Immature natural killer cell (primary cell): Measurements from ENCODE around the gene LRP2BP. TPM values are rescaled to one million over a fixed set of nuclear protein-coding genes. Genes with fewer than 3 reads are reported as not detected.

Experiments
- DNase-seq, 3 donors: peaks; one replicate each; pipeline ENCODE4 v3.0.0; 2022; ENCODE audit warnings: mixed read lengths in 1 of 3
- H3K27ac Mint-ChIP-seq, 6 donors: one replicate each; pipeline ENCODE4 v1.8.0; 2020; ENCODE audit warnings: mixed read lengths in 6 of 6, mild to moderate bottlenecking in 5 of 6, inconsistent platforms in 4 of 6, moderate library complexity in 3 of 6
- H3K27me3 Mint-ChIP-seq, 3 donors: one replicate each; pipeline ENCODE4 v1.8.0; 2020 to 2021; ENCODE audit warnings: low read depth in 3 of 3, mild to moderate bottlenecking in 3 of 3, mixed read lengths in 3 of 3, moderate library complexity in 3 of 3, inconsistent platforms in 1 of 3
- H3K36me3 Mint-ChIP-seq, 3 donors: one replicate each; pipeline ENCODE4 v1.8.0; 2020; ENCODE audit warnings: mixed read lengths in 3 of 3, inconsistent platforms in 2 of 3, mild to moderate bottlenecking in 2 of 3
- H3K4me1 Mint-ChIP-seq, 2 donors: one replicate each; pipeline ENCODE4 v1.8.0; 2020; ENCODE audit warnings: inconsistent platforms in 2 of 2, mild to moderate bottlenecking in 2 of 2, mixed read lengths in 2 of 2, moderate library complexity in 1 of 2
- H3K4me3 Mint-ChIP-seq, 5 donors: one replicate each; pipeline ENCODE4 v1.8.0; 2020; ENCODE audit warnings: mild to moderate bottlenecking in 5 of 5, mixed read lengths in 5 of 5, inconsistent platforms in 3 of 5, moderate library complexity in 3 of 5
- H3K9me3 Mint-ChIP-seq, 6 donors: one replicate each; pipeline ENCODE4 v1.8.0; 2020; ENCODE audit warnings: mild to moderate bottlenecking in 6 of 6, mixed read lengths in 6 of 6, inconsistent platforms in 4 of 6, moderate library complexity in 3 of 6
- polyA plus RNA-seq, 3 donors: library from polyadenylated mRNA; unstranded; fragments of 300-500 nt; fragmentation: Illumina TruSeq; gene quantifications; one replicate each; pipeline ENCODE4 v1.2.3, GENCODE V29; 2021

Gene LRP2BP
- polyA plus RNA-seq, 3 donors from 2014 or later = 0.17 to 0.36 TPM; not detected in 1

- peaks cover 13 to 41% (median 26%) of the 10 kb centered on the region in 3 donors for H3K36me3 Mint-ChIP-seq
These were observed 16.1 kb upstream of the LRP2BP start for GRCh38 chr4:185411849-185412248.

GRCh38 chr4:185408432-185408831 is 12.7 kb upstream of the LRP2BP start:
- H3K27me3 Mint-ChIP-seq = no peaks in the 10 kb centered on the region
- no peaks in the 10 kb centered on the region for H3K9me3 Mint-ChIP-seq
- H3K4me3 Mint-ChIP-seq = no peak overlapping the region
- no peak overlapping the region for H3K27ac Mint-ChIP-seq
- DNase-seq = no peak
- no peaks in the 10 kb centered on the region for H3K4me1 Mint-ChIP-seq
- H3K36me3 Mint-ChIP-seq = peaks cover 13 to 40% (median 29%) of the 10 kb centered on the region in 3 donors

More at GRCh38 chr4:185411849-185412248, 16.1 kb upstream of the LRP2BP start:
- no peaks in the 10 kb centered on the region for H3K4me1 Mint-ChIP-seq
- no peaks in the 10 kb centered on the region for H3K9me3 Mint-ChIP-seq
- H3K4me3 Mint-ChIP-seq = no peak overlapping the region
- no peaks in the 10 kb centered on the region for H3K27me3 Mint-ChIP-seq
- H3K27ac Mint-ChIP-seq = no peak overlapping the region
- no peak for DNase-seq

- Mint-ChIP-seq H3K4me3 (no peak overlapping the region), H3K4me1 (no peaks in the 10 kb centered on the region)
These were observed 9.7 kb upstream of the LRP2BP start for GRCh38 chr4:185405296-185405999.

GRCh38 chr4:185404031-185404430 is 8.3 kb upstream of the LRP2BP start:
- no peak overlapping the region for H3K4me3 Mint-ChIP-seq
- H3K27ac Mint-ChIP-seq = no peak overlapping the region
- H3K27me3 Mint-ChIP-seq = no peaks in the 10 kb centered on the region
- no peaks in the 10 kb centered on the region for H3K9me3 Mint-ChIP-seq
- H3K4me1 Mint-ChIP-seq = no peaks in the 10 kb centered on the region
- DNase-seq = no peak
- H3K36me3 Mint-ChIP-seq = peaks cover 10 to 48% (median 30%) of the 10 kb centered on the region in 3 donors

More at GRCh38 chr4:185405296-185405999, 9.7 kb upstream of the LRP2BP start:
- DNase-seq = no peak
- no peaks in the 10 kb centered on the region for H3K9me3 Mint-ChIP-seq
- H3K27me3 Mint-ChIP-seq = no peaks in the 10 kb centered on the region
- peaks cover 16 to 42% (median 38%) of the 10 kb centered on the region in 3 donors for H3K36me3 Mint-ChIP-seq
- H3K27ac Mint-ChIP-seq = peak overlapping the region in 1 of 6 donors; percentile 47

- Mint-ChIP-seq H3K9me3 (no peaks in the 10 kb centered on the region), H3K27me3 (peaks cover 0 to 8% (median 6%) of the 10 kb centered on the region in 3 donors), H3K27ac (no peak overlapping the region), H3K36me3 (peaks cover 3 to 32% (median 19%) of the 10 kb centered on the region in 3 donors), H3K4me3 (no peak overlapping the region), H3K4me1 (peaks cover 18 to 24% of the 10 kb centered on the region in 2 donors)
- DNase-seq = no peak
These were observed 3.7 kb upstream of the LRP2BP start for GRCh38 chr4:185399466-185399865.

- Mint-ChIP-seq H3K4me3 (peak overlapping the region in 1 of 5 donors; percentile 47), H3K27me3 (peaks cover 0 to 8% (median 6%) of the 10 kb centered on the region in 3 donors), H3K4me1 (peaks cover 19 to 26% of the 10 kb centered on the region in 2 donors), H3K36me3 (peaks cover 3 to 29% (median 16%) of the 10 kb centered on the region in 3 donors), H3K27ac (peak overlapping the region in 2 of 6 donors; percentile 29 to 35), H3K9me3 (no peaks in the 10 kb centered on the region)
- DNase-seq = no peak
These were observed 2.9 kb upstream of the LRP2BP start for GRCh38 chr4:185398618-185399017.

- Mint-ChIP-seq H3K27me3 (peaks cover 0 to 8% (median 6%) of the 10 kb centered on the region in 3 donors), H3K27ac (peak within 1 kb of the TSS; percentile 97 to 99 (median 98)), H3K4me1 (peaks cover 19 to 26% of the 10 kb centered on the region in 2 donors), H3K4me3 (peak within 1 kb of the TSS; percentile 94 to 98 (median 96)), H3K9me3 (no peaks in the 10 kb centered on the region), H3K36me3 (peaks cover 0 to 19% (median 8%) of the 10 kb centered on the region in 3 donors)
- DNase-seq = no peak
These were observed 1.1 kb upstream of the LRP2BP start, which contains the start of gene ANKRD37 for GRCh38 chr4:185396724-185397385. Gene ANKRD37 (plus strand): TSS chr4:185396841. CDS start chr4:185396924, 83 bp downstream.

- H3K27ac Mint-ChIP-seq = peak overlapping the region; percentile 97 to 99 (median 98)
- H3K4me1 Mint-ChIP-seq = peaks cover 19 to 26% of the 10 kb centered on the region in 2 donors
- peaks cover 0 to 12% (median 6%) of the 10 kb centered on the region in 3 donors for H3K36me3 Mint-ChIP-seq
- peak; percentile 97 for DNase-seq
- H3K9me3 Mint-ChIP-seq = no peaks in the 10 kb centered on the region
- peaks cover 0 to 8% (median 6%) of the 10 kb centered on the region in 3 donors for H3K27me3 Mint-ChIP-seq
- peak overlapping the region; percentile 94 to 98 (median 96) for H3K4me3 Mint-ChIP-seq
These were observed 416 bp upstream of the LRP2BP start for GRCh38 chr4:185395956-185396723.

GRCh38 chr4:185394568-185395237 is 1.0 kb downstream of the LRP2BP start:
- H3K27me3 Mint-ChIP-seq = peaks cover 0 to 8% (median 6%) of the 10 kb centered on the region in 3 donors
- DNase-seq = peak in 1 of 3 donors; percentile 4
- H3K4me1 Mint-ChIP-seq = peaks cover 19 to 26% of the 10 kb centered on the region in 2 donors

GRCh38 chr4:185392156-185392555 is 3.6 kb downstream of the LRP2BP start:
- no peak for DNase-seq
- no peak overlapping the region for H3K4me3 Mint-ChIP-seq
- H3K27me3 Mint-ChIP-seq = peaks cover 0 to 11% (median 10%) of the 10 kb centered on the region in 3 donors
- peak overlapping the region in 3 of 6 donors; percentile 2 to 7 (median 5) for H3K27ac Mint-ChIP-seq
- no peaks in the 10 kb centered on the region for H3K9me3 Mint-ChIP-seq
- H3K4me1 Mint-ChIP-seq = peaks cover 18 to 21% of the 10 kb centered on the region in 2 donors
- H3K36me3 Mint-ChIP-seq = no peaks in the 10 kb centered on the region

More at GRCh38 chr4:185394568-185395237, 1.0 kb downstream of the LRP2BP start:
- H3K9me3 Mint-ChIP-seq = no peaks in the 10 kb centered on the region
- H3K36me3 Mint-ChIP-seq = peaks cover 0 to 4% (median 0%) of the 10 kb centered on the region in 3 donors
- peak overlapping the region; percentile 97 to 99 (median 98) for H3K27ac Mint-ChIP-seq
- peak overlapping the region; percentile 94 to 98 (median 96) for H3K4me3 Mint-ChIP-seq

- Mint-ChIP-seq H3K27ac (no peak overlapping the region), H3K36me3 (no peaks in the 10 kb centered on the region), H3K4me3 (no peak overlapping the region), H3K27me3 (peaks cover 2 to 7% (median 7%) of the 10 kb centered on the region in 3 donors), H3K4me1 (peaks cover 13 to 16% of the 10 kb centered on the region in 2 donors), H3K9me3 (no peaks in the 10 kb centered on the region)
- no peak for DNase-seq
These were observed 4.8 kb downstream of the LRP2BP start for GRCh38 chr4:185390941-185391340.

- H3K27ac Mint-ChIP-seq = no peak overlapping the region
- H3K4me3 Mint-ChIP-seq = no peak overlapping the region
- DNase-seq = no peak
- peaks cover 9 to 13% of the 10 kb centered on the region in 2 donors for H3K4me1 Mint-ChIP-seq
- no peaks in the 10 kb centered on the region for H3K9me3 Mint-ChIP-seq
- H3K27me3 Mint-ChIP-seq = peaks cover 3 to 13% (median 13%) of the 10 kb centered on the region in 3 donors
- H3K36me3 Mint-ChIP-seq = peaks cover 0 to under 1% (median 0%) of the 10 kb centered on the region in 3 donors
These were observed 7.8 kb downstream of the LRP2BP start for GRCh38 chr4:185387957-185388356.

GRCh38 chr4:185384930-185385331 is 10.8 kb downstream of the LRP2BP start:
- peaks cover 3 to 13% (median 13%) of the 10 kb centered on the region in 3 donors for H3K27me3 Mint-ChIP-seq
- H3K27ac Mint-ChIP-seq = no peak overlapping the region
- H3K9me3 Mint-ChIP-seq = peaks cover 0 to 4% (median 2%) of the 10 kb centered on the region in 6 donors
- peak overlapping the region in 2 of 5 donors; percentile 21 to 56 for H3K4me3 Mint-ChIP-seq
- peaks cover 9 to 13% of the 10 kb centered on the region in 2 donors for H3K4me1 Mint-ChIP-seq
- H3K36me3 Mint-ChIP-seq = peaks cover 0 to 12% (median 8%) of the 10 kb centered on the region in 3 donors
- no peak for DNase-seq
